ENCODE measurements around the gene POLD3.

DNA sequence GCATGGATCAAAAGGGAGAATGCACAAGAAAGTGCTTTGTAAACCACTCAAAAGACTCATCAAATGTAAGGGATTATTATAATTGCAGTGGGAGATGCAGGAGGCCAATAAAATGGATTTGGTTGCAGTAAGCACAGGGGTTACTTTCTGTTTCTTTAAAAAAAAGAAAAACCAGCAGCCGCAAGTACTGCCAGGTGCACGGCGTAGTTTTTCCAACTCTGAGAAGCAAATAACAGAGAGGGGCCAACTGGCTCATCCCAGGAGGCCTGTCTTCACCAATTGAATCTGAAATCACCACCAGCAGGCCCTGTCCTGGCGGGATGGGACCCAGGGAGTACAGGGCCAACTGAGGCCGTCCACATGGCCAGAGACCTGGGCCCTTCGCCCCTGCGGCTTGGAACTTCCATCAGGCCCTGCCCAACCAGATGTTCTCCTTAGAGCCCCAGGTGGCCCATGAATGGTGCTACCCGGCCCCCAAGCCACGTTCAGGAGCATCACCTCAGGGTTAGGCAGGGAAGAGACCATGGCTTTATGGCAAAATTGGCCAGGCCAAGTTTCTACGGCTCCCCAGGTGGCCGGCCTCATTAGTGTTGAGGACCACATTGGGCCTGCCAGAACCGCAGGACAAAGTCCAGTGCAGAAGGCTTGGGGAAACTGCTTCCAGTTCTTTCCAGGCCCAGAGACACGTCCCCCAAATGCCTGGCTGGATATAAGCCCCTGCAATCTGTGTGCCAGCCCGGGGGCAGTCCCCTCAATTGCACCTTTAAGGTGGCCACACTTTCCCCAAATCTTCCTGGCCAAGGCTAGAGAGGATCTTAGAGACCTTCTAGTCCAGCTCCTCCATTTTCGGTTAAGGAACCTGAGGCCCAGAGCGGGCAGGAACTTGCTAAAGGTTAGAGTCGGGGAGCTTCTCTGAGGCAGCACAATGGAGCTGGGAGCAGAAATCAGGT, 77.1 kb downstream of the POLD3 start:
- no peak for TF ChIP-seq POLR2A (IDR thresholded peaks at IDR 0.05)
- TF ChIP-seq, protein P1, sequence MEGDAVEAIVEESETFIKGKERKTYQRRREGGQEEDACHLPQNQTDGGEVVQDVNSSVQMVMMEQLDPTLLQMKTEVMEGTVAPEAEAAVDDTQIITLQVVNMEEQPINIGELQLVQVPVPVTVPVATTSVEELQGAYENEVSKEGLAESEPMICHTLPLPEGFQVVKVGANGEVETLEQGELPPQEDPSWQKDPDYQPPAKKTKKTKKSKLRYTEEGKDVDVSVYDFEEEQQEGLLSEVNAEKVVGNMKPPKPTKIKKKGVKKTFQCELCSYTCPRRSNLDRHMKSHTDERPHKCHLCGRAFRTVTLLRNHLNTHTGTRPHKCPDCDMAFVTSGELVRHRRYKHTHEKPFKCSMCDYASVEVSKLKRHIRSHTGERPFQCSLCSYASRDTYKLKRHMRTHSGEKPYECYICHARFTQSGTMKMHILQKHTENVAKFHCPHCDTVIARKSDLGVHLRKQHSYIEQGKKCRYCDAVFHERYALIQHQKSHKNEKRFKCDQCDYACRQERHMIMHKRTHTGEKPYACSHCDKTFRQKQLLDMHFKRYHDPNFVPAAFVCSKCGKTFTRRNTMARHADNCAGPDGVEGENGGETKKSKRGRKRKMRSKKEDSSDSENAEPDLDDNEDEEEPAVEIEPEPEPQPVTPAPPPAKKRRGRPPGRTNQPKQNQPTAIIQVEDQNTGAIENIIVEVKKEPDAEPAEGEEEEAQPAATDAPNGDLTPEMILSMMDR (IDR thresholded peaks at IDR 0.05): no peak

All from esophagus squamous epithelium (tissue), 4 donors.